Endothelial cell of umbilical vein (primary cell): ENCODE measurements around the gene CCDC7. TPM values are rescaled to one million over a fixed set of nuclear protein-coding genes. Genes with fewer than 3 reads are reported as not detected.

Experiments
- BruUV-seq: library from RNA; stranded (reverse); fragments of 400-500 nt; replicated peaks from 2 replicates; lab custom pipeline; 2021; lab: Mats Ljungman, UMichigan
- CTCF ChIA-PET: fragments of 300-600, 350-600 bp; sonication (Branson Sonifier 250); formaldehyde crosslinking; loops from one replicate; lab custom pipeline; 2021; ENCODE audit warnings: antibody characterized with exemption, inconsistent platforms; lab: Charles Lee
- POLR2A ChIA-PET: fragments of 300-600, 350-600 bp; sonication (Branson Sonifier 250); formaldehyde crosslinking; loops from one replicate; lab custom pipeline; 2021; ENCODE audit warnings: antibody characterized with exemption, inconsistent platforms; lab: Charles Lee
- DNase-seq: peaks from one replicate; pipeline ENCODE4 v3.0.0-alpha.2; 2011; ENCODE audit warnings: low read depth, low spot score
- FAIRE-seq: peaks from 2 replicates; lab custom pipeline; 2011; peaks lifted over from hg19 to GRCh38; lab: Jason Lieb, UNC
- H2AFZ ChIP-seq: 2 replicates; pipeline ENCODE4 v1.6.0; 2012; ENCODE audit warnings: low read depth, low read length, control low read depth, inconsistent platforms
- H3K27ac ChIP-seq: 2 replicates; pipeline ENCODE4 v1.5.1; 2011; ENCODE audit warnings: low read depth, mild to moderate bottlenecking, control low read depth, low read length, moderate library complexity; ENCODE audit not compliant: insufficient read depth
- H3K27me3 ChIP-seq, 2 experiments: 2 replicates each; pipeline versions ENCODE4 v1.6.0 to v1.6.1; 2011; ENCODE audit warnings: low read length in 2 of 2, mixed read lengths in 1 of 2; ENCODE audit not compliant: control insufficient read depth in 2 of 2, insufficient read depth in 2 of 2
- H3K36me3 ChIP-seq, 2 experiments: 2 replicates in 1 of 2; 3 replicates in 1 of 2; pipeline ENCODE4 v1.5.1; 2011; ENCODE audit warnings: low read length in 2 of 2, mild to moderate bottlenecking in 1 of 2, moderate library complexity in 1 of 2; ENCODE audit not compliant: control insufficient read depth in 2 of 2, insufficient read depth in 2 of 2; ENCODE audit errors: extremely low read depth in 1 of 2
- H3K4me1 ChIP-seq: 3 replicates; pipeline ENCODE4 v1.5.1; 2011; ENCODE audit warnings: mild to moderate bottlenecking, low read length; ENCODE audit not compliant: control insufficient read depth, insufficient read depth; ENCODE audit errors: extremely low read depth
- H3K4me2 ChIP-seq: 2 replicates; pipeline ENCODE4 v1.6.1; 2011; ENCODE audit warnings: low read length, control low read depth, mixed read lengths; ENCODE audit not compliant: insufficient read depth
- H3K4me3 ChIP-seq, 3 experiments: fragments of 200-600 bp in 1 of 3; sonication (generic), shearing (Covaris generic) in 1 of 3; replicated peaks in 1 of 3; 2 replicates each; pipeline ENCODE4 v1.5.1; 2011 to 2016; ENCODE audit warnings: control low read depth in 3 of 3, low read length in 3 of 3, mild to moderate bottlenecking in 2 of 3, inconsistent platforms in 1 of 3, low read depth in 1 of 3, moderate library complexity in 1 of 3; ENCODE audit not compliant: insufficient read depth in 1 of 3
- H3K79me2 ChIP-seq: 2 replicates; pipeline ENCODE4 v1.6.0; 2012; ENCODE audit warnings: low read length, inconsistent platforms; ENCODE audit not compliant: control insufficient read depth, insufficient read depth
- H3K9ac ChIP-seq: replicated peaks from 2 replicates; pipeline ENCODE3; 2011; ENCODE audit warnings: low read length, control low read depth; ENCODE audit not compliant: insufficient read depth; ENCODE audit errors: extremely low read depth
- H3K9me1 ChIP-seq: replicated peaks from 3 replicates; pipeline ENCODE4 v1.6.0; 2011; ENCODE audit warnings: mild to moderate bottlenecking, low read length; ENCODE audit not compliant: control insufficient read depth, insufficient read depth; ENCODE audit errors: extremely low read depth
- H3K9me3 ChIP-seq: replicated peaks from 2 replicates; pipeline ENCODE4 v1.5.1; 2012; ENCODE audit warnings: low read length, inconsistent platforms; ENCODE audit not compliant: control insufficient read depth, insufficient read depth
- H4K20me1 ChIP-seq: replicated peaks from 2 replicates; pipeline ENCODE3; 2011; ENCODE audit warnings: mild to moderate bottlenecking, low read length; ENCODE audit not compliant: control insufficient read depth, insufficient read depth; ENCODE audit errors: extremely low read depth
- CTCF ChIP-seq, 2 donors: IDR thresholded peaks; 1 replicate in 1 of 2; 2 replicates in 1 of 2; pipeline ENCODE4 v1.5.1; 2011; ENCODE audit warnings: low read length in 2 of 2, mild to moderate bottlenecking in 2 of 2, moderate library complexity in 2 of 2, control low read depth in 1 of 2, inconsistent platforms in 1 of 2, low read depth in 1 of 2; ENCODE audit not compliant: insufficient read depth in 1 of 2; ENCODE audit errors: extremely low read depth in 1 of 2
- EZH2 ChIP-seq: IDR thresholded peaks from 2 replicates; pipeline ENCODE4 v1.6.1; 2012; ENCODE audit warnings: borderline replicate concordance, low read depth, mild to moderate bottlenecking, moderate library complexity, low read length, inconsistent platforms; ENCODE audit not compliant: severe bottlenecking
- FOS ChIP-seq: IDR thresholded peaks from 2 replicates; pipeline ENCODE4 v1.6.1; 2011; ENCODE audit warnings: mild to moderate bottlenecking, low read length, moderate library complexity, borderline replicate concordance; ENCODE audit not compliant: insufficient read depth
- GATA2 ChIP-seq: IDR thresholded peaks from 2 replicates; pipeline ENCODE4 v1.7.0; 2011; ENCODE audit warnings: low read depth, mild to moderate bottlenecking, moderate library complexity, mixed read lengths, low read length; ENCODE audit not compliant: insufficient read length, insufficient read depth
- JUN ChIP-seq: IDR thresholded peaks from 2 replicates; pipeline ENCODE4 v1.6.1; 2011; ENCODE audit warnings: borderline replicate concordance, low read depth; ENCODE audit not compliant: insufficient read length, insufficient read depth
- MYC ChIP-seq: IDR thresholded peaks from one replicate; pipeline ENCODE4 v1.6.1; 2011; ENCODE audit warnings: mild to moderate bottlenecking, low read depth, low read length
- POLR2A ChIP-seq: IDR thresholded peaks from 2 replicates; pipeline ENCODE4 v1.6.1; 2012; ENCODE audit warnings: low read depth, mild to moderate bottlenecking, control low read depth, low read length
- POLR2AphosphoS5 ChIP-seq: IDR thresholded peaks from 2 replicates; pipeline ENCODE4 v1.6.1; 2012; ENCODE audit warnings: low read depth, mild to moderate bottlenecking, control low read depth, low read length, moderate library complexity; ENCODE audit not compliant: insufficient read depth
- dilution Hi-C: fragments of 300-500 bp; cut with MboI; formaldehyde crosslinking; loops from one replicate; pipeline ENCODE4 v1.15.0; 2019; ENCODE audit warnings: low sequenced_read_pairs; ENCODE audit not compliant: extremely low pct_ligation_motif_present
- intact Hi-C: fragments of 100-400 bp; cut with micrococcal nuclease; formaldehyde crosslinking; loops from one replicate; pipeline ENCODE4 v1.10.0; 2022
- polyA plus RNA-seq, 4 experiments: library from polyadenylated mRNA; depleted of rRNA in 3 of 4; stranded (reverse) in 3 of 4; unstranded in 1 of 4; fragments of >200 nt; gene quantifications; 2 replicates each; pipeline versions ENCODE4 v1.2.1 to v1.2.3, GENCODE V29; 2011 to 2012; ENCODE audit warnings: missing spikeins in 1 of 4
- total RNA-seq: library from RNA; stranded (reverse); gene quantifications from 2 replicates; pipeline ENCODE4 v1.2.3, GENCODE V29; 2021
- TF ChIP-seq, protein P1 (sequence below): IDR thresholded peaks from 2 replicates; pipeline ENCODE4 v1.6.1; 2011; ENCODE audit not compliant: insufficient read depth, insufficient read length

CCDC7 gene
- total and polyA plus RNA-seq, 2 donors (not counting 3 experiments of a cell fraction or from before 2014, with no cell fraction given) = 0.35 to 8.2 TPM

DNA sequence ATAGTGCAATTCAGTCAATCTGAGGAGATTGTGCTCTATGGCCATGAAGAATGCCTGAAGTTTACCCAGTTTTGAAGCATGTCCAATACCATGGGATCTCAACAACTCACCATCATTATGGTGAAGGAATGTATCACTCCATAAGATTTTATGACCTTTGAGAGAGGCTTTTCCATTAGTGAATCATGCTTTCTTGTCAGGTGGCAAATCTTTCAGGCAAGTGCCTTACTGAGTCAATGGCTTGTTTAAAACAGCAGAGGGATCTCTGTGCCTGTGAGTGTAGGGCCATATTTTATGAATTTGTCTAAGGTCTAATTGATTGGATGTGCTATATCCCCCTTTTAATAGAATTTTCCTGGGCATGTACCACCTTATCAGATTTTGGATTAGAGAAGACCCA lies 131.5 kb downstream of the CCDC7 start:
- POLR2A ChIA-PET = no interaction called here
- no peak overlapping the region for H3K4me3 ChIP-seq
- no peaks in the 10 kb centered on the region for H3K4me1 ChIP-seq
- H4K20me1 ChIP-seq = no peaks in the 10 kb centered on the region
- dilution Hi-C loops = no loop called here
- H3K36me3 ChIP-seq = no peaks in the 10 kb centered on the region
- CTCF ChIA-PET = interaction anchor here (1.1 kb wide), 1 partner anchor 11 kb away, joined by 3 read pairs; no protein-coding TSS in a partner anchor
- H3K9ac ChIP-seq = no peak overlapping the region
- DNase-seq (no peak), FAIRE-seq (no peak)
- no peaks in the 10 kb centered on the region for H3K9me3 ChIP-seq
- H3K79me2 ChIP-seq = no peaks in the 10 kb centered on the region
- H3K9me1 ChIP-seq = no peaks in the 10 kb centered on the region
- no peak overlapping the region for H3K27ac ChIP-seq
- no peak overlapping the region for H3K4me2 ChIP-seq
- intact Hi-C loops = no loop called here
- no peak overlapping the region for H2AFZ ChIP-seq
- no TSS peak for BruUV-seq
- TF ChIP-seq GATA2 (no peak), EZH2 (no peak), MYC (no peak), JUN (no peak), POLR2A (no peak), FOS (no peak), CTCF (IDR thresholded peaks at IDR 0.05; ENCODE audit: extremely low read depth in 1 of 2, insufficient read depth in 1 of 2, low read depth in 1 of 2, low read length in 2 of 2) (no peak), POLR2AphosphoS5 (no peak)
- TF ChIP-seq, protein P1, sequence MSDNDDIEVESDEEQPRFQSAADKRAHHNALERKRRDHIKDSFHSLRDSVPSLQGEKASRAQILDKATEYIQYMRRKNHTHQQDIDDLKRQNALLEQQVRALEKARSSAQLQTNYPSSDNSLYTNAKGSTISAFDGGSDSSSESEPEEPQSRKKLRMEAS = no peak
- no peaks in the 10 kb centered on the region for H3K27me3 ChIP-seq
